CD4-positive, alpha-beta T cell (primary cell): ENCODE data around the gene CAPZB. TPM values are rescaled to one million over a fixed set of nuclear protein-coding genes. Genes with fewer than 3 reads are reported as not detected.
"Not testable (repeated sequence)": the region's sequence is repeated elsewhere in the genome, so short reads cannot be mapped to it uniquely, and the experiment has no call there.

Source experiments
- ATAC-seq: fragments of 200-7000 bp; cut with Tn5 transposase; one replicate; pipeline ENCODE4 v1.10.0; 2022; ENCODE audit warnings: mild to moderate bottlenecking; ENCODE audit not compliant: poor library complexity
- CTCF ChIA-PET: fragments of 350-600 bp; sonication (Branson Sonifier 250); formaldehyde crosslinking; loops from one replicate; lab custom pipeline; 2021; ENCODE audit warnings: antibody characterized with exemption, inconsistent platforms; lab: Charles Lee
- POLR2A ChIA-PET: fragments of 350-600 bp; sonication (Branson Sonifier 250); formaldehyde crosslinking; loops from one replicate; lab custom pipeline; 2021; ENCODE audit warnings: antibody characterized with exemption, inconsistent platforms; lab: Charles Lee
- DNase-seq, 14 experiments: peaks; one replicate each; pipeline ENCODE4 v3.0.0-alpha.2; 2013 to 2020; ENCODE audit warnings: mixed read lengths in 2 of 14
- H3K27ac ChIP-seq, 2 donors: one replicate each; pipeline versions ENCODE4 v1.5.1 to v1.7.0; 2013; ENCODE audit warnings: low read length in 2 of 2, low read depth in 1 of 2, mild to moderate bottlenecking in 1 of 2
- H3K27me3 ChIP-seq, 2 experiments: 1 replicate in 1 of 2; 2 replicates in 1 of 2; pipeline versions ENCODE4 v1.6.1 to v1.7.0; 2013; ENCODE audit warnings: low read length in 2 of 2, control low read depth in 1 of 2, mild to moderate bottlenecking in 1 of 2, moderate library complexity in 1 of 2; ENCODE audit not compliant: insufficient read depth in 2 of 2, control insufficient read depth in 1 of 2
- H3K36me3 ChIP-seq: one replicate; pipeline ENCODE4 v1.6.1; 2013; ENCODE audit warnings: low read length, control low read depth; ENCODE audit not compliant: insufficient read depth
- H3K4me1 ChIP-seq: one replicate; pipeline ENCODE4 v1.6.1; 2013; ENCODE audit warnings: low read length, control low read depth; ENCODE audit not compliant: insufficient read depth
- H3K4me3 ChIP-seq: one replicate; pipeline ENCODE4 v1.5.1; 2013; ENCODE audit warnings: mild to moderate bottlenecking, low read length, moderate library complexity
- H3K9me3 ChIP-seq, 2 experiments: 1 replicate in 1 of 2; 2 replicates in 1 of 2; pipeline versions ENCODE4 v1.6.1 to v1.7.0; 2013; ENCODE audit warnings: low read length in 2 of 2, mild to moderate bottlenecking in 2 of 2, control low read depth in 1 of 2, moderate library complexity in 1 of 2; ENCODE audit not compliant: control insufficient read depth in 1 of 2, insufficient read depth in 1 of 2
- H3K27ac Mint-ChIP-seq: one replicate; pipeline ENCODE4 v1.8.0; 2020; ENCODE audit warnings: mixed read lengths
- H3K27me3 Mint-ChIP-seq: one replicate; pipeline ENCODE4 v1.8.0; 2021; ENCODE audit warnings: mixed read lengths
- H3K36me3 Mint-ChIP-seq: one replicate; pipeline ENCODE4 v1.8.0; 2021; ENCODE audit warnings: low read depth, mixed read lengths
- H3K4me1 Mint-ChIP-seq: one replicate; pipeline ENCODE4 v1.8.0; 2021; ENCODE audit warnings: low read depth, mixed read lengths
- H3K4me3 Mint-ChIP-seq: one replicate; pipeline ENCODE4 v1.8.0; 2020; ENCODE audit warnings: mild to moderate bottlenecking, mixed read lengths
- H3K9me3 Mint-ChIP-seq: one replicate; pipeline ENCODE4 v1.8.0; 2020; ENCODE audit warnings: mixed read lengths
- intact Hi-C, 2 experiments: fragments of 100-400 bp; cut with DNase I in 1 of 2; cut with micrococcal nuclease in 1 of 2; formaldehyde crosslinking; loops; one replicate each; pipeline versions ENCODE4 v1.15.1 to v1.9.0; 2023 to 2025; cut with DNase I, micrococcal nuclease
- total RNA-seq, 174 experiments: library from RNA in 2 of 174; stranded (reverse) in 2 of 174; gene quantifications; one replicate each; pipeline ENCODE4 v1.2.3 and lab custom pipeline; 2021 to 2026
- TF ChIP-seq, protein P1 (sequence below): fragments of 200-600 bp; IDR thresholded peaks from one replicate; pipeline ENCODE4 v1.8.0; 2022; ENCODE audit warnings: antibody characterized with exemption, mild to moderate bottlenecking

Gene CAPZB
- total RNA-seq, 2 experiments from 2014 or later = 168 to 173 TPM

DNA sequence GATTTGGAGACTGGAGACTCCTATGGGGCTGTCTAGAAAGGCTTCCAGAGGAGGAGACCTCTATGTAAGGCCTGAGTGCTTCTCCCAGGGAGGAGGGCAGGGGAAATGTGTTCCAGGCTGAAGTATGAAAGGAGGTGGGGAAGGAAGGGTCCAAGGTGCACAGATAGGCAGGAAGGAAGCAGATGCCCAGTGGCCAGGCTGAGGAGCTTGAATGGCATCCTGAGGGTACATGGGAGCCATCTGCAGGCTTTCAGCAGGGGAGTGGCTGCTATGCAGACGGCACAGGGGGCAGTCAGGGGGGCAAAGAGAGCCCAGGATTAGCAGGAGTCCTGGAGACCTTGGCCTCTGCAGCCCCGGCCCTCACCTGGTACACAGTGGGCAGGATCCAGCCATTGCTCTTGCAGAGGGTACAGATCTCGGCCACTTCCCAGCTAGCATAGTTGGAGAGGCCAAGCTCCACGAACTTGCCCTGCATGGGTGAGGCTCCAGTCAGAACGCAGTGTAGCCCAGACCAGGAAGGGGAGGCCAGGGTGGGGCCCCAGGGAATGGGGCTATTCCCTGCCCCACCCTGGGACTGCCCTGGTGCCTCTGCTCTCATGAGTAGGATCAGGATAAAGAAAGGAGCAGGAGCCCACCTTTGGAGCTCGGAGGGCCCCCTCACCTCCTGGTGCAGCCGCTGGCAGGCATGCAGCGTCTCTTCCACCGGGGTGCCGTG, 177.4 kb downstream of the CAPZB start:
- TF ChIP-seq, protein P1, sequence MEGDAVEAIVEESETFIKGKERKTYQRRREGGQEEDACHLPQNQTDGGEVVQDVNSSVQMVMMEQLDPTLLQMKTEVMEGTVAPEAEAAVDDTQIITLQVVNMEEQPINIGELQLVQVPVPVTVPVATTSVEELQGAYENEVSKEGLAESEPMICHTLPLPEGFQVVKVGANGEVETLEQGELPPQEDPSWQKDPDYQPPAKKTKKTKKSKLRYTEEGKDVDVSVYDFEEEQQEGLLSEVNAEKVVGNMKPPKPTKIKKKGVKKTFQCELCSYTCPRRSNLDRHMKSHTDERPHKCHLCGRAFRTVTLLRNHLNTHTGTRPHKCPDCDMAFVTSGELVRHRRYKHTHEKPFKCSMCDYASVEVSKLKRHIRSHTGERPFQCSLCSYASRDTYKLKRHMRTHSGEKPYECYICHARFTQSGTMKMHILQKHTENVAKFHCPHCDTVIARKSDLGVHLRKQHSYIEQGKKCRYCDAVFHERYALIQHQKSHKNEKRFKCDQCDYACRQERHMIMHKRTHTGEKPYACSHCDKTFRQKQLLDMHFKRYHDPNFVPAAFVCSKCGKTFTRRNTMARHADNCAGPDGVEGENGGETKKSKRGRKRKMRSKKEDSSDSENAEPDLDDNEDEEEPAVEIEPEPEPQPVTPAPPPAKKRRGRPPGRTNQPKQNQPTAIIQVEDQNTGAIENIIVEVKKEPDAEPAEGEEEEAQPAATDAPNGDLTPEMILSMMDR = no peak
- ChIA-PET CTCF (no interaction called here), POLR2A (no interaction called here)
- H3K27ac ChIP-seq = no peak overlapping the region
- Mint-ChIP-seq H3K36me3 (peaks cover 59% of the 10 kb centered on the region), H3K27ac (no peak overlapping the region), H3K27me3 (no peaks in the 10 kb centered on the region), H3K4me1 (peaks cover 27% of the 10 kb centered on the region), H3K4me3 (peak overlapping the region; percentile 49), H3K9me3 (no peaks in the 10 kb centered on the region)
- H3K9me3 ChIP-seq = peaks cover 0 to 4% of the 10 kb centered on the region in 2 experiments
- H3K27me3 ChIP-seq = no peaks in the 10 kb centered on the region
- no peak overlapping the region for H3K4me3 ChIP-seq
- peaks cover 50% of the 10 kb centered on the region for H3K36me3 ChIP-seq
- intact Hi-C loops = no loop called here
- H3K4me1 ChIP-seq = peaks cover 25% of the 10 kb centered on the region
- DNase-seq (no peak), ATAC-seq (no peak)

DNA sequence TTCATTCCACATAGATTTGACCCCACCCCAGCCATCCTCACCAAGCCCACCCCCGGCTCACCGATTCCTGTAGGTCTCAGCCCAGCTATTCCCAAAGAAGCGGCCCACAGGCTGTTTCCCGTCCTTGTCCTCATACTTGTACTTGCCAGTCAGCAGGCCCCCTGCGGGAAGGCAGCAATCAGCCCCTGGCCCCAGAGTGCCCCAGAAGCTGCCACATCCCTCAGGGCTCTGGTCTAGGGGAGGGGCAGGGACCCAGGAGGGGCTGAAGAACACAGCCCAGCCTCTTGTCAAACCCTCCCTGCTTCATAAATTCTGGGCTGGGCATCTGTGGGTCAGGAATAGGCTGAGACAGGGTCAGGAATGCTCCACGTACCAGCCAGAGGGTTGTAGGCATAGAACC, 178.4 kb downstream of the CAPZB start:
- peaks cover 24% of the 10 kb centered on the region for H3K4me1 Mint-ChIP-seq
- DNase-seq (no peak), ATAC-seq (no peak)
- no peak overlapping the region for H3K27ac Mint-ChIP-seq
- peaks cover 69% of the 10 kb centered on the region for H3K36me3 Mint-ChIP-seq
- H3K27me3 Mint-ChIP-seq = no peaks in the 10 kb centered on the region
- peak overlapping the region; percentile 40 for H3K4me3 Mint-ChIP-seq
- Histone ChIP-seq H3K27ac (no peak overlapping the region), H3K4me1 (peaks cover 17% of the 10 kb centered on the region), H3K36me3 (peaks cover 54% of the 10 kb centered on the region), H3K27me3 (no peaks in the 10 kb centered on the region), H3K4me3 (no peak overlapping the region), H3K9me3 (peaks cover 0 to 4% of the 10 kb centered on the region in 2 experiments)
- CTCF ChIA-PET = no interaction called here
- POLR2A ChIA-PET = no interaction called here
- no peaks in the 10 kb centered on the region for H3K9me3 Mint-ChIP-seq
- TF ChIP-seq, protein P1 = no peak
- intact Hi-C loops = no loop called here

- DNase-seq = no peak
- Mint-ChIP-seq H3K9me3 (no peaks in the 10 kb centered on the region), H3K27me3 (no peaks in the 10 kb centered on the region), H3K4me1 (peaks cover 18% of the 10 kb centered on the region), H3K4me3 (no peak overlapping the region), H3K36me3 (peaks cover 65% of the 10 kb centered on the region), H3K27ac (no peak overlapping the region)
- H3K27ac ChIP-seq = no peak overlapping the region
- ChIA-PET POLR2A (no interaction called here), CTCF (no interaction called here)
- no peaks in the 10 kb centered on the region for H3K27me3 ChIP-seq
- peaks cover 0 to 4% of the 10 kb centered on the region in 2 experiments for H3K9me3 ChIP-seq
- H3K4me1 ChIP-seq = peaks cover 10% of the 10 kb centered on the region
- no peak for ATAC-seq
- TF ChIP-seq, protein P1 = no peak
- intact Hi-C loops = no loop called here
- H3K4me3 ChIP-seq = no peak overlapping the region
- peaks cover 54% of the 10 kb centered on the region for H3K36me3 ChIP-seq
Measured at GRCh38 chr1:19305880-19306279, 179.5 kb downstream of the CAPZB start.

- POLR2A ChIA-PET, ATAC-seq, H3K27ac Mint-ChIP-seq, H3K4me1 Mint-ChIP-seq, DNase-seq, H3K27me3 ChIP-seq, H3K4me3 ChIP-seq, H3K4me3 Mint-ChIP-seq, H3K4me1 ChIP-seq, H3K9me3 ChIP-seq, CTCF ChIA-PET, H3K27ac ChIP-seq, H3K9me3 Mint-ChIP-seq, H3K27me3 Mint-ChIP-seq, intact Hi-C loops: not testable (repeated sequence)
- peaks cover 54% of the 10 kb centered on the region for H3K36me3 ChIP-seq
- H3K36me3 Mint-ChIP-seq = peaks cover 73% of the 10 kb centered on the region
Measured at GRCh38 chr1:19304081-19304480, 181.3 kb downstream of the CAPZB start.
